ENCODE data around the gene EVI5L. TPM values are rescaled to one million over a fixed set of nuclear protein-coding genes. Genes with fewer than 3 reads are reported as not detected.
A peak's percentile ranks its signal among the peaks of the same experiment; 100 is the strongest.

EVI5L gene
- total RNA-seq, 1 experiment from 2014 or later = 29.5 TPM

- no peak overlapping the region for H2AFZ ChIP-seq (ENCODE audit: low read length)
- H3K79me2 ChIP-seq (ENCODE audit: low read length) = peaks cover 22% of the 10 kb centered on the region
- no peaks in the 10 kb centered on the region for H3K36me3 ChIP-seq (ENCODE audit: low read depth, low read length)
- no peak for TF ChIP-seq CTCF (conservative IDR thresholded peaks at IDR 0.05; ENCODE audit: low read depth, low read length)
- no peak for TF ChIP-seq EZH2 (IDR thresholded peaks at IDR 0.05; ENCODE audit: low read length, unreplicated experiment)
- no peak for TF ChIP-seq EZH2phosphoT487 (IDR thresholded peaks at IDR 0.05; ENCODE audit: borderline replicate concordance, low read length)
- POLR2A ChIA-PET (ENCODE audit: unreplicated experiment) = no interaction called here
- H3K9me2 ChIP-seq (replicated peaks; ENCODE audit: low read length) = no peaks in the 10 kb centered on the region
- no peaks in the 10 kb centered on the region for H3K9me3 ChIP-seq (ENCODE audit: low read length)
- BruUV-seq (replicated peaks) = no TSS peak
- peaks cover 43% of the 10 kb centered on the region for H3K4me1 ChIP-seq (ENCODE audit: insufficient read depth, low read length)
- no peaks in the 10 kb centered on the region for H4K20me1 ChIP-seq (ENCODE audit: low read length)
- H3K4me3 ChIP-seq (ENCODE audit: low read length) = peak overlapping the region; percentile 70
- H3K27ac ChIP-seq (ENCODE audit: low read length) = no peak overlapping the region
- CTCF ChIA-PET = interaction anchor here (0.9 to 1.6 kb wide), 2 partner anchors 26 to 39 kb away, joined by 3 to 7 read pairs; no protein-coding TSS in a partner anchor
- intact Hi-C loops (cut with micrococcal nuclease) = no loop called here
- ATAC-seq = no peak
- no peak for DNase-seq
- H3K4me2 ChIP-seq (ENCODE audit: low read length) = peak overlapping the region; percentile 81
- H3K9ac ChIP-seq (ENCODE audit: low read length) = peak overlapping the region; percentile 41; the same call in 1 of the 2 replicates
- H3F3A ChIP-seq (ENCODE audit: low read length, unreplicated experiment) = peaks cover 10% of the 10 kb centered on the region
- H3K27me3 ChIP-seq (ENCODE audit: low read length) = no peaks in the 10 kb centered on the region
Measured at GRCh38 chr19:7830823-7831222, 805 bp downstream of the EVI5L start.

- no peak overlapping the region for H3K9ac ChIP-seq (ENCODE audit: low read length)
- H3K4me2 ChIP-seq (ENCODE audit: low read length) = peak overlapping the region; percentile 81
- POLR2A ChIA-PET (ENCODE audit: unreplicated experiment) = interaction anchor here (0.7 kb wide), 1 partner anchor 38 kb away, joined by 5 read pairs; no protein-coding TSS in a partner anchor
- H3K27ac ChIP-seq (ENCODE audit: low read length) = no peak overlapping the region
- DNase-seq = peak; percentile 76
- H3K4me1 ChIP-seq (ENCODE audit: insufficient read depth, low read length) = peaks cover 43% of the 10 kb centered on the region
- ATAC-seq = no peak
- H3K9me2 ChIP-seq (replicated peaks; ENCODE audit: low read length) = no peaks in the 10 kb centered on the region
- TSS peak; percentile 45 for BruUV-seq (replicated peaks)
- peaks cover 26% of the 10 kb centered on the region for H3K79me2 ChIP-seq (ENCODE audit: low read length)
- intact Hi-C loops (cut with micrococcal nuclease) = no loop called here
- H2AFZ ChIP-seq (ENCODE audit: low read length) = no peak overlapping the region
- peak overlapping the region; percentile 70; the same call in 1 of the 2 replicates for H3K4me3 ChIP-seq (ENCODE audit: low read length)
- no peaks in the 10 kb centered on the region for H3K9me3 ChIP-seq (ENCODE audit: low read length)
- TF ChIP-seq CTCF (conservative IDR thresholded peaks at IDR 0.05; ENCODE audit: low read depth, low read length) (peak; percentile 73), EZH2 (IDR thresholded peaks at IDR 0.05; ENCODE audit: low read length, unreplicated experiment) (no peak)
- no peaks in the 10 kb centered on the region for H4K20me1 ChIP-seq (ENCODE audit: low read length)
- H3K27me3 ChIP-seq (ENCODE audit: low read length) = no peaks in the 10 kb centered on the region
- CTCF ChIA-PET = interaction anchor here (0.9 to 1.6 kb wide), 2 partner anchors 27 to 38 kb away, joined by 3 to 7 read pairs; no protein-coding TSS in a partner anchor
- H3K36me3 ChIP-seq (ENCODE audit: low read depth, low read length) = no peaks in the 10 kb centered on the region
- peaks cover 10% of the 10 kb centered on the region for H3F3A ChIP-seq (ENCODE audit: low read length, unreplicated experiment)
Measured at GRCh38 chr19:7831452-7831851, 1.4 kb downstream of the EVI5L start.

- H3K9me3 ChIP-seq (ENCODE audit: low read length) = no peaks in the 10 kb centered on the region
- peaks cover 10% of the 10 kb centered on the region for H3F3A ChIP-seq (ENCODE audit: low read length, unreplicated experiment)
- H3K4me2 ChIP-seq (ENCODE audit: low read length) = peak overlapping the region; percentile 81; the same call in 1 of the 2 replicates
- no peak overlapping the region for H3K4me3 ChIP-seq (ENCODE audit: low read length)
- H3K9ac ChIP-seq (ENCODE audit: low read length) = no peak overlapping the region
- H2AFZ ChIP-seq (ENCODE audit: low read length) = no peak overlapping the region
- ATAC-seq (no peak), DNase-seq (no peak)
- H3K4me1 ChIP-seq (ENCODE audit: insufficient read depth, low read length) = peaks cover 43% of the 10 kb centered on the region
- H3K27me3 ChIP-seq (ENCODE audit: low read length) = no peaks in the 10 kb centered on the region
- CTCF ChIA-PET = interaction anchor here (0.6 to 1.6 kb wide), 2 partner anchors 25 to 27 kb away, joined by 3 to 7 read pairs; no protein-coding TSS in a partner anchor
- no peaks in the 10 kb centered on the region for H3K9me2 ChIP-seq (replicated peaks; ENCODE audit: low read length)
- intact Hi-C loops (cut with micrococcal nuclease) = no loop called here
- no peaks in the 10 kb centered on the region for H4K20me1 ChIP-seq (ENCODE audit: low read length)
- BruUV-seq (replicated peaks) = no TSS peak
- POLR2A ChIA-PET (ENCODE audit: unreplicated experiment) = no interaction called here
- TF ChIP-seq EZH2 (IDR thresholded peaks at IDR 0.05; ENCODE audit: low read length, unreplicated experiment) (no peak), CTCF (conservative IDR thresholded peaks at IDR 0.05; ENCODE audit: low read depth, low read length) (no peak), EZH2phosphoT487 (IDR thresholded peaks at IDR 0.05; ENCODE audit: borderline replicate concordance, low read length) (no peak)
- H3K36me3 ChIP-seq (ENCODE audit: low read depth, low read length) = no peaks in the 10 kb centered on the region
- peaks cover 26% of the 10 kb centered on the region for H3K79me2 ChIP-seq (ENCODE audit: low read length)
- H3K27ac ChIP-seq (ENCODE audit: low read length) = no peak overlapping the region
Measured at GRCh38 chr19:7832009-7832408, 2.0 kb downstream of the EVI5L start.
